HCT116 (cell line): ENCODE measurements around the gene CMC1. TPM values are rescaled to one million over a fixed set of nuclear protein-coding genes. Genes with fewer than 3 reads are reported as not detected.

ENCODE experiments used
- ATAC-seq: fragments of 200-7000 bp; cut with Tn5 transposase; 2 replicates; pipeline ENCODE4 v1.9.1; 2020; ENCODE audit warnings: mild to moderate bottlenecking, moderate library complexity
- BruUV-seq: library from RNA; stranded (reverse); fragments of 400-500 nt; replicated peaks from 2 replicates; lab custom pipeline; 2021; lab: Mats Ljungman, UMichigan
- CTCF ChIA-PET: fragments of 300-600 bp; sonication (Branson Sonifier 250); formaldehyde crosslinking; loops from one replicate; lab custom pipeline; 2021; ENCODE audit warnings: antibody characterized with exemption; lab: Charles Lee
- POLR2A ChIA-PET: fragments of 300-600, 350-600 bp; sonication (Branson Sonifier 250); formaldehyde crosslinking; loops from one replicate; lab custom pipeline; 2021; ENCODE audit warnings: antibody characterized with exemption; lab: Charles Lee
- RAD21 ChIA-PET, 2 experiments: fragments of 300-600 bp; sonication (Branson Sonifier 250); formaldehyde crosslinking; loops; one replicate each; lab custom pipeline; 2023; ENCODE audit warnings: low total read pairs in 2 of 2; ENCODE audit not compliant: uncharacterized antibody in 2 of 2, unreplicated experiment in 2 of 2, low non-redundant PET in 1 of 2; lab: Charles Lee
- DNase-seq: peaks from one replicate; pipeline ENCODE4 v3.0.0-alpha.2; 2010; ENCODE audit warnings: low read depth, low spot score
- H2AFZ ChIP-seq: fragments of 200-600 bp; shearing (Covaris generic), sonication (generic); 2 replicates; pipeline ENCODE4 v1.6.1; 2017; ENCODE audit warnings: low read depth, mixed run types, mixed read lengths, antibody characterized with exemption, low read length; ENCODE audit not compliant: poor library complexity, severe bottlenecking
- H3K27ac ChIP-seq: 2 replicates; pipeline ENCODE4 v1.5.1; 2012; ENCODE audit warnings: low read depth, low read length
- H3K27me3 ChIP-seq: fragments of 200-600 bp; sonication (generic); 2 replicates; pipeline ENCODE4 v1.6.1; 2016; ENCODE audit warnings: mixed run types, low read length, mixed read lengths; ENCODE audit not compliant: insufficient read depth
- H3K36me3 ChIP-seq, 2 experiments: fragments of 200-500 bp in 1 of 2; fragments of 200-600 bp in 1 of 2; sonication (Bioruptor generic) in 1 of 2; sonication (generic) in 1 of 2; 2 replicates each; pipeline versions ENCODE4 v1.5.1 to v1.6.1; 2014 to 2016; ENCODE audit warnings: low read length in 2 of 2, inconsistent platforms in 1 of 2, mixed read lengths in 1 of 2, mixed run types in 1 of 2; ENCODE audit not compliant: insufficient read depth in 2 of 2, control insufficient read depth in 1 of 2
- H3K4me1 ChIP-seq, 2 experiments: fragments of 200-600 bp in 1 of 2; sonication (generic) in 1 of 2; 2 replicates each; pipeline versions ENCODE4 v1.5.1 to v1.6.1; 2012 to 2017; ENCODE audit warnings: low read length in 2 of 2, inconsistent platforms in 1 of 2, mild to moderate bottlenecking in 1 of 2, mixed read lengths in 1 of 2, mixed run types in 1 of 2, moderate library complexity in 1 of 2; ENCODE audit not compliant: insufficient read depth in 2 of 2, control insufficient read depth in 1 of 2
- H3K4me2 ChIP-seq: fragments of 200-600 bp; sonication (generic); 2 replicates; pipeline ENCODE4 v1.6.1; 2017; ENCODE audit warnings: mixed run types, low read length, mixed read lengths
- H3K4me3 ChIP-seq, 2 experiments: fragments of 200-600 bp in 1 of 2; sonication (generic) in 1 of 2; replicated peaks in 1 of 2; 2 replicates each; pipeline ENCODE4 v1.5.1; 2011 to 2016; ENCODE audit warnings: low read length in 2 of 2, control low read depth in 1 of 2, low read depth in 1 of 2, mild to moderate bottlenecking in 1 of 2, mixed read lengths in 1 of 2, mixed run types in 1 of 2
- H3K79me2 ChIP-seq: fragments of 200-600 bp; sonication (generic); 2 replicates; pipeline ENCODE4 v1.6.1; 2017; ENCODE audit warnings: mild to moderate bottlenecking, mixed run types, low read length, moderate library complexity, mixed read lengths; ENCODE audit not compliant: insufficient read depth
- H3K9ac ChIP-seq: fragments of 200-600 bp; sonication (generic); 2 replicates; pipeline ENCODE4 v1.6.1; 2016; ENCODE audit warnings: low read length, mixed read lengths
- H3K9me2 ChIP-seq: fragments of 200-600 bp; sonication (generic), shearing (Covaris generic); 2 replicates; pipeline ENCODE4 v1.6.1; 2017; ENCODE audit warnings: mixed run types, mild to moderate bottlenecking, moderate library complexity; ENCODE audit not compliant: insufficient read depth
- H3K9me3 ChIP-seq, 2 experiments: fragments of 200-500 bp in 1 of 2; fragments of 200-600 bp in 1 of 2; sonication (Bioruptor generic) in 1 of 2; sonication (generic) in 1 of 2; 2 replicates each; pipeline ENCODE4 v1.6.1; 2014 to 2017; ENCODE audit warnings: low read length in 2 of 2, mixed read lengths in 2 of 2, inconsistent platforms in 1 of 2, low read depth in 1 of 2, mild to moderate bottlenecking in 1 of 2, mixed run types in 1 of 2, moderate library complexity in 1 of 2; ENCODE audit not compliant: control insufficient read depth in 1 of 2, insufficient read depth in 1 of 2
- H4K20me1 ChIP-seq: fragments of 200-600 bp; sonication (generic), shearing (Covaris generic); 2 replicates; pipeline ENCODE4 v1.6.1; 2017; ENCODE audit warnings: mixed run types, mild to moderate bottlenecking, moderate library complexity; ENCODE audit not compliant: insufficient read depth
- CBX3 ChIP-seq: IDR thresholded peaks from 2 replicates; pipeline ENCODE4 v1.6.1; 2012; ENCODE audit warnings: low read depth
- CEBPB ChIP-seq: IDR thresholded peaks from 2 replicates; pipeline ENCODE4 v1.6.1; 2012; ENCODE audit warnings: low read depth
- EGR1 ChIP-seq: IDR thresholded peaks from 2 replicates; pipeline ENCODE4 v1.6.1; 2012; ENCODE audit warnings: low read depth
- EZH2 ChIP-seq: fragments of 200-600 bp; sonication (generic); IDR thresholded peaks from 2 replicates; pipeline ENCODE4 v1.6.1; 2017; ENCODE audit warnings: antibody characterized with exemption, mixed run types
- EZH2phosphoT487 ChIP-seq: fragments of 200-600 bp; IDR thresholded peaks from 2 replicates; pipeline ENCODE4 v1.6.1; 2018; ENCODE audit warnings: antibody characterized with exemption, borderline replicate concordance
- FOSL1 ChIP-seq: IDR thresholded peaks from 2 replicates; pipeline ENCODE4 v1.6.1; 2012; ENCODE audit warnings: low read depth
- JUND ChIP-seq: IDR thresholded peaks from 2 replicates; pipeline ENCODE4 v1.6.1; 2012
- RAD21 ChIP-seq: IDR thresholded peaks from 2 replicates; pipeline ENCODE4 v1.6.1; 2012; ENCODE audit warnings: low read depth, mild to moderate bottlenecking
- SIN3A ChIP-seq: IDR thresholded peaks from 2 replicates; pipeline ENCODE4 v1.6.1; 2012; ENCODE audit warnings: low read depth
- SP1 ChIP-seq: IDR thresholded peaks from 2 replicates; pipeline ENCODE4 v1.6.1; 2012; ENCODE audit warnings: low read depth
- SRF ChIP-seq: IDR thresholded peaks from 2 replicates; pipeline ENCODE4 v1.6.1; 2012; ENCODE audit warnings: low read depth
- TCF7L2 ChIP-seq: IDR thresholded peaks from 2 replicates; pipeline ENCODE4 v1.7.0; 2011; ENCODE audit warnings: borderline replicate concordance, inconsistent platforms; ENCODE audit not compliant: insufficient read depth, insufficient read length; ENCODE audit errors: extremely low read depth
- YY1 ChIP-seq: IDR thresholded peaks from 2 replicates; pipeline ENCODE4 v1.6.1; 2011; ENCODE audit warnings: low read length, low read depth, moderate library complexity, mild to moderate bottlenecking; ENCODE audit not compliant: insufficient replicate concordance; ENCODE audit errors: extremely low read depth
- ZFX ChIP-seq: fragments of 450-650 bp; IDR thresholded peaks from 2 replicates; pipeline ENCODE4 v1.6.1; 2017
- ZNF274 ChIP-seq: fragments of 200-500 bp; sonication (Bioruptor generic); IDR thresholded peaks from 2 replicates; pipeline ENCODE4 v1.6.1; 2014; ENCODE audit warnings: mild to moderate bottlenecking, low read depth, low read length, inconsistent platforms
- intact Hi-C: fragments of 100-400 bp; cut with micrococcal nuclease; formaldehyde crosslinking; loops from 2 replicates; pipeline ENCODE4 v1.10.0; 2022
- total RNA-seq: library from RNA; stranded (reverse); gene quantifications from one replicate; pipeline ENCODE4 v1.2.1, GENCODE V29; 2021; ENCODE audit not compliant: unreplicated experiment
- TF ChIP-seq, protein P1 (sequence below), 3 experiments: fragments of 200-600 bp in 1 of 3; sonication (generic) in 1 of 3; IDR thresholded peaks in 2 of 3; conservative IDR thresholded peaks in 1 of 3; 2 replicates each; pipeline ENCODE4 v1.5.1; 2012 to 2017; ENCODE audit warnings: low read depth in 2 of 3, low read length in 2 of 3, antibody characterized with exemption in 1 of 3, borderline replicate concordance in 1 of 3, control low read depth in 1 of 3, mild to moderate bottlenecking in 1 of 3, mixed read lengths in 1 of 3, mixed run types in 1 of 3, moderate library complexity in 1 of 3; ENCODE audit not compliant: insufficient read depth in 1 of 3
- TF ChIP-seq, protein P2 (sequence below): IDR thresholded peaks from 2 replicates; pipeline ENCODE4 v1.6.1; 2012
- TF ChIP-seq, protein P3 (sequence below): IDR thresholded peaks from 2 replicates; pipeline ENCODE4 v1.6.1; 2012

CMC1 gene
- total RNA-seq, 1 experiment from 2014 or later, result 29.0 TPM

DNA sequence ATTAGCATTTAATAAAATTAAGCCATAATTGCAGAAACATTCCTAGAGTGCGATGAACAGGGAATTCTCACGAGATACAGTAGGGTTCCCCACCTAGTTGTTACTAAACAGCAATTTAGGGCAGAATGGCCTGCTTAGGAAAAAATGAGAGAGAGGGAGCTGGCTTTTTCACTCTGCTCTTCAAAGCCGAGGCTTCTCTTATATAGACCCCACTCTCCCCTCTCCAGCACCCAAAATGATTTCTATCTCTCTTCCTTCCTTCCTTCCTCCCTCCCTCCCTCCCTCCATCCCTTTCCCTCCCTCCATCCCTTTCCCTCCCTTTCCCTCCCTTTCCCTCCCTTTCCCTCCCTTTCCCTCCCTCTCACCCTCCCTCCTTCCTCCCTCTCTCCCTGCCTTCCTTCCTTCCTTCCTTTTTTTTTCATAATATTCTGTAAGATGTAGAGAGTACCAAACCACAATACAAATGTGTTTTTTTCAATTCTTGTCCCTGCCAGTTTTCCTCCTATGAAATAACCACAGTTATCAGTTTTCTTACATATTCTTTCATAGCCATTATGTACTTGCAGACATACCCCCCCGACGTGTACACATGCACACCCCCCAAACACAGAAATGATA is 59.0 kb downstream of the CMC1 start:
- Histone ChIP-seq H3K79me2 (no peaks in the 10 kb centered on the region; the same call in 1 of the 2 replicates), H3K27ac (no peak overlapping the region), H3K9me2 (no peaks in the 10 kb centered on the region), H3K9ac (no peak overlapping the region), H3K36me3 (no peaks in the 10 kb centered on the region), H3K9me3 (no peaks in the 10 kb centered on the region), H3K4me2 (no peak overlapping the region), H3K4me3 (no peak overlapping the region), H3K27me3 (no peaks in the 10 kb centered on the region), H2AFZ (no peak overlapping the region), H4K20me1 (no peaks in the 10 kb centered on the region), H3K4me1 (no peaks in the 10 kb centered on the region)
- ATAC-seq (no peak), DNase-seq (no peak)
- POLR2A ChIA-PET, result no interaction called here
- TF ChIP-seq FOSL1 (no peak), TCF7L2 (no peak), EZH2 (no peak), ZNF274 (no peak), CBX3 (no peak)
- RAD21 ChIA-PET, result no interaction called here
- BruUV-seq, result no TSS peak
- intact Hi-C loops, result no loop called here
- CTCF ChIA-PET, result no interaction called here

DNA sequence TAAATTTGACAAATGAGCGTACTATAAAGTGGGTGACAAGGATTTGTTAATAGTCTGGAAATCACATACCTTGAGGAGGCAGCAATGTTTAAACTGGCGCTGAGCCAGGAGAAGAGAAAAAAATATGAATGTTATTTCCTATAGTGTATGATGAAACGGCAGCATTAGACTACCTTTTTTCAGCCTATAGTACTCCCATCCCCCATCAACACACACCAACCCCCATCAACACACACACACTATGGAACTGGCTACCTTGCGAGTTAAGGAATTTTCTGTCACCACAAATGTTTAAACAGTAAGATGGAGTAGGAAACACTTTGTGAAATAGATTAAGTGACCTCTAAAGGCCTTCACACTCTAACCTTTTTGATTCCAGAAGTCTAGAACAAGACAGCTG is 60.3 kb downstream of the CMC1 start:
- Histone ChIP-seq H3K4me3 (no peak overlapping the region), H3K4me2 (no peak overlapping the region), H3K9me3 (no peaks in the 10 kb centered on the region), H3K9ac (no peak overlapping the region), H3K4me1 (no peaks in the 10 kb centered on the region), H3K36me3 (no peaks in the 10 kb centered on the region), H4K20me1 (no peaks in the 10 kb centered on the region), H3K27me3 (no peaks in the 10 kb centered on the region), H3K27ac (no peak overlapping the region), H3K79me2 (no peaks in the 10 kb centered on the region), H3K9me2 (no peaks in the 10 kb centered on the region), H2AFZ (no peak overlapping the region)
- ChIA-PET POLR2A (no interaction called here), CTCF (no interaction called here), RAD21 (no interaction called here)
- DNase-seq (no peak), ATAC-seq (no peak)
- intact Hi-C loops, result no loop called here
- no TSS peak for BruUV-seq
- TF ChIP-seq EZH2 (no peak), EZH2phosphoT487 (no peak), YY1 (no peak), JUND (no peak), CEBPB (no peak), TCF7L2 (no peak), ZFX (no peak), SIN3A (no peak), EGR1 (no peak), SRF (no peak), CBX3 (no peak), FOSL1 (no peak), SP1 (no peak), RAD21 (no peak)
- TF ChIP-seq, protein P1, sequence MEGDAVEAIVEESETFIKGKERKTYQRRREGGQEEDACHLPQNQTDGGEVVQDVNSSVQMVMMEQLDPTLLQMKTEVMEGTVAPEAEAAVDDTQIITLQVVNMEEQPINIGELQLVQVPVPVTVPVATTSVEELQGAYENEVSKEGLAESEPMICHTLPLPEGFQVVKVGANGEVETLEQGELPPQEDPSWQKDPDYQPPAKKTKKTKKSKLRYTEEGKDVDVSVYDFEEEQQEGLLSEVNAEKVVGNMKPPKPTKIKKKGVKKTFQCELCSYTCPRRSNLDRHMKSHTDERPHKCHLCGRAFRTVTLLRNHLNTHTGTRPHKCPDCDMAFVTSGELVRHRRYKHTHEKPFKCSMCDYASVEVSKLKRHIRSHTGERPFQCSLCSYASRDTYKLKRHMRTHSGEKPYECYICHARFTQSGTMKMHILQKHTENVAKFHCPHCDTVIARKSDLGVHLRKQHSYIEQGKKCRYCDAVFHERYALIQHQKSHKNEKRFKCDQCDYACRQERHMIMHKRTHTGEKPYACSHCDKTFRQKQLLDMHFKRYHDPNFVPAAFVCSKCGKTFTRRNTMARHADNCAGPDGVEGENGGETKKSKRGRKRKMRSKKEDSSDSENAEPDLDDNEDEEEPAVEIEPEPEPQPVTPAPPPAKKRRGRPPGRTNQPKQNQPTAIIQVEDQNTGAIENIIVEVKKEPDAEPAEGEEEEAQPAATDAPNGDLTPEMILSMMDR (IDR thresholded peaks at IDR 0.05 in 2 of 3, conservative IDR thresholded peaks at IDR 0.05 in 1 of 3; ENCODE audit: borderline replicate concordance in 1 of 3, insufficient read depth in 1 of 3, low read depth in 2 of 3, low read length in 2 of 3), result no peak
- TF ChIP-seq, protein P2, sequence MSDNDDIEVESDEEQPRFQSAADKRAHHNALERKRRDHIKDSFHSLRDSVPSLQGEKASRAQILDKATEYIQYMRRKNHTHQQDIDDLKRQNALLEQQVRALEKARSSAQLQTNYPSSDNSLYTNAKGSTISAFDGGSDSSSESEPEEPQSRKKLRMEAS, result no peak
- TF ChIP-seq, protein P3, sequence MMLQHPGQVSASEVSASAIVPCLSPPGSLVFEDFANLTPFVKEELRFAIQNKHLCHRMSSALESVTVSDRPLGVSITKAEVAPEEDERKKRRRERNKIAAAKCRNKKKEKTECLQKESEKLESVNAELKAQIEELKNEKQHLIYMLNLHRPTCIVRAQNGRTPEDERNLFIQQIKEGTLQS, result no peak
